ENCODE results near the gene CRYL1.

DNA sequence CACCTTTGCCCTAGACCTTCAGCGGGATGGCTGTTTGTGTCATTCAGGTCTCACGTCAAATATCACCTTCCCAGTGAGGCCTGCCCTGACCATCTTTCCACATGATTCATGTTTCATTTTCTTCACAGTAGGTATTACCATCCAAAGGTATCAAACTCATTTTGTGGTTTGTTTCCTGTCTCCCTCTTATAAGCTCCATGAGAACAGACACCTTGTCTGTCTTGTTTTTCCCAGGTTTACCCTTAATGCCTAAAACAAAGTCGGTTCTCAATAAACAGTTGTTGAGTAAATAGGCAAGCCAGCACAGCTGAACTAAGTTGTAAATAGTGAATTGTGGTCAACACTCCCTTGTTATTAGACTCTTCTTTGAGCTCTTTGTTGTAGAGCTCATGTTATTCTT is 170.9 kb downstream of the CRYL1 start:
- TF ChIP-seq, protein P1, sequence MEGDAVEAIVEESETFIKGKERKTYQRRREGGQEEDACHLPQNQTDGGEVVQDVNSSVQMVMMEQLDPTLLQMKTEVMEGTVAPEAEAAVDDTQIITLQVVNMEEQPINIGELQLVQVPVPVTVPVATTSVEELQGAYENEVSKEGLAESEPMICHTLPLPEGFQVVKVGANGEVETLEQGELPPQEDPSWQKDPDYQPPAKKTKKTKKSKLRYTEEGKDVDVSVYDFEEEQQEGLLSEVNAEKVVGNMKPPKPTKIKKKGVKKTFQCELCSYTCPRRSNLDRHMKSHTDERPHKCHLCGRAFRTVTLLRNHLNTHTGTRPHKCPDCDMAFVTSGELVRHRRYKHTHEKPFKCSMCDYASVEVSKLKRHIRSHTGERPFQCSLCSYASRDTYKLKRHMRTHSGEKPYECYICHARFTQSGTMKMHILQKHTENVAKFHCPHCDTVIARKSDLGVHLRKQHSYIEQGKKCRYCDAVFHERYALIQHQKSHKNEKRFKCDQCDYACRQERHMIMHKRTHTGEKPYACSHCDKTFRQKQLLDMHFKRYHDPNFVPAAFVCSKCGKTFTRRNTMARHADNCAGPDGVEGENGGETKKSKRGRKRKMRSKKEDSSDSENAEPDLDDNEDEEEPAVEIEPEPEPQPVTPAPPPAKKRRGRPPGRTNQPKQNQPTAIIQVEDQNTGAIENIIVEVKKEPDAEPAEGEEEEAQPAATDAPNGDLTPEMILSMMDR (IDR thresholded peaks at IDR 0.05 in 2 of 3, conservative IDR thresholded peaks at IDR 0.05 in 1 of 3; ENCODE audit: borderline replicate concordance in 1 of 3, insufficient read depth in 1 of 3, low read depth in 2 of 3, low read length in 2 of 3), result no peak
- TF ChIP-seq POLR2A (IDR thresholded peaks at IDR 0.05; ENCODE audit: borderline replicate concordance, extremely low read depth, insufficient read depth, insufficient read length), result no peak
- TF ChIP-seq, protein P2, sequence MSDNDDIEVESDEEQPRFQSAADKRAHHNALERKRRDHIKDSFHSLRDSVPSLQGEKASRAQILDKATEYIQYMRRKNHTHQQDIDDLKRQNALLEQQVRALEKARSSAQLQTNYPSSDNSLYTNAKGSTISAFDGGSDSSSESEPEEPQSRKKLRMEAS (IDR thresholded peaks at IDR 0.05), result no peak
- no peak for TF ChIP-seq EGR1 (IDR thresholded peaks at IDR 0.05; ENCODE audit: low read depth)
- no peak for TF ChIP-seq EZH2 (IDR thresholded peaks at IDR 0.05)
- TF ChIP-seq, protein P3, sequence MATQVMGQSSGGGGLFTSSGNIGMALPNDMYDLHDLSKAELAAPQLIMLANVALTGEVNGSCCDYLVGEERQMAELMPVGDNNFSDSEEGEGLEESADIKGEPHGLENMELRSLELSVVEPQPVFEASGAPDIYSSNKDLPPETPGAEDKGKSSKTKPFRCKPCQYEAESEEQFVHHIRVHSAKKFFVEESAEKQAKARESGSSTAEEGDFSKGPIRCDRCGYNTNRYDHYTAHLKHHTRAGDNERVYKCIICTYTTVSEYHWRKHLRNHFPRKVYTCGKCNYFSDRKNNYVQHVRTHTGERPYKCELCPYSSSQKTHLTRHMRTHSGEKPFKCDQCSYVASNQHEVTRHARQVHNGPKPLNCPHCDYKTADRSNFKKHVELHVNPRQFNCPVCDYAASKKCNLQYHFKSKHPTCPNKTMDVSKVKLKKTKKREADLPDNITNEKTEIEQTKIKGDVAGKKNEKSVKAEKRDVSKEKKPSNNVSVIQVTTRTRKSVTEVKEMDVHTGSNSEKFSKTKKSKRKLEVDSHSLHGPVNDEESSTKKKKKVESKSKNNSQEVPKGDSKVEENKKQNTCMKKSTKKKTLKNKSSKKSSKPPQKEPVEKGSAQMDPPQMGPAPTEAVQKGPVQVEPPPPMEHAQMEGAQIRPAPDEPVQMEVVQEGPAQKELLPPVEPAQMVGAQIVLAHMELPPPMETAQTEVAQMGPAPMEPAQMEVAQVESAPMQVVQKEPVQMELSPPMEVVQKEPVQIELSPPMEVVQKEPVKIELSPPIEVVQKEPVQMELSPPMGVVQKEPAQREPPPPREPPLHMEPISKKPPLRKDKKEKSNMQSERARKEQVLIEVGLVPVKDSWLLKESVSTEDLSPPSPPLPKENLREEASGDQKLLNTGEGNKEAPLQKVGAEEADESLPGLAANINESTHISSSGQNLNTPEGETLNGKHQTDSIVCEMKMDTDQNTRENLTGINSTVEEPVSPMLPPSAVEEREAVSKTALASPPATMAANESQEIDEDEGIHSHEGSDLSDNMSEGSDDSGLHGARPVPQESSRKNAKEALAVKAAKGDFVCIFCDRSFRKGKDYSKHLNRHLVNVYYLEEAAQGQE (IDR thresholded peaks at IDR 0.05; ENCODE audit: low read depth), result no peak

Data from HCT116 (cell line).